Peyer's patch (tissue), 4 donors: ENCODE data around the gene MDFI.

Experiments used
- POLR2A ChIP-seq, 2 donors: fragments of 450-650 bp; IDR thresholded peaks; one replicate each; pipeline ENCODE4 v1.5.1; 2017; ENCODE audit warnings: antibody characterized with exemption in 2 of 2, mild to moderate bottlenecking in 2 of 2, moderate library complexity in 2 of 2
- TF ChIP-seq, protein P1 (sequence below), 6 experiments: fragments of 450-650 bp in 4 of 6; fragments of 200-600 bp in 2 of 6; sonication (generic) in 1 of 6; IDR thresholded peaks; one replicate each; pipeline ENCODE4 v1.5.1; 2017 to 2019; ENCODE audit warnings: antibody characterized with exemption in 6 of 6, mild to moderate bottlenecking in 3 of 6, moderate library complexity in 1 of 6

DNA sequence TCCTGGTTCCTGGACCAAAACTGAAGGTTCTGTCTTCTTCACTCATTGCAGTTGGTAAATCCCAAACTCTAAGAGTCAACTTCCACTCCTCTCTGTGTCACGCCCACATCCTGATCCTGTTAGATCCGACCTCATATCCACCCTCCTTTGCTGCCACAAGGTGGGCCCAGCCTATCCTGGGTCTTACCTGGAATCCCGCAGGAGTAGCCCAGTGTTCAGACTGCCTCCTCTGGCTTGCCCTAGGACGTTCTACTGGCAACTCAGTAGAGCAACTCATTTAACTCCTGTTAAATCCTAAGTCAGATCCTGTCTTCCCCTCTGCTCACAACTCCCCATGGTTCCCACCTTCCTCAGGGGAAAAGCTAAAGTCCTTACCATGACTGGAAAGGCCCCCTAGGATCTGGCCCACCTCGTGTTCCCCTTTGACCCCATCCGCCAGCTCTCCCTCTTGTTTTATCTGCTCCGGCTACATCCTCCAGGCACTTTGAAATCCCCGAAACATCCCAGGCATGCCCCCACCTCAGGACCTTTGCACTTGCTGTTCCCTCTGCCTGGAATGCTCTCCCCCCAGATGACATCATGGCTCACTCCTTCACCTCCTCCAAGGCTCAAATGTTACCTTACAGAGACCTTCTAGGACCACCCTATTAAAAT lies 53.3 kb downstream of the MDFI start:
- TF ChIP-seq POLR2A (IDR thresholded peaks at IDR 0.05), result no peak
- TF ChIP-seq, protein P1, sequence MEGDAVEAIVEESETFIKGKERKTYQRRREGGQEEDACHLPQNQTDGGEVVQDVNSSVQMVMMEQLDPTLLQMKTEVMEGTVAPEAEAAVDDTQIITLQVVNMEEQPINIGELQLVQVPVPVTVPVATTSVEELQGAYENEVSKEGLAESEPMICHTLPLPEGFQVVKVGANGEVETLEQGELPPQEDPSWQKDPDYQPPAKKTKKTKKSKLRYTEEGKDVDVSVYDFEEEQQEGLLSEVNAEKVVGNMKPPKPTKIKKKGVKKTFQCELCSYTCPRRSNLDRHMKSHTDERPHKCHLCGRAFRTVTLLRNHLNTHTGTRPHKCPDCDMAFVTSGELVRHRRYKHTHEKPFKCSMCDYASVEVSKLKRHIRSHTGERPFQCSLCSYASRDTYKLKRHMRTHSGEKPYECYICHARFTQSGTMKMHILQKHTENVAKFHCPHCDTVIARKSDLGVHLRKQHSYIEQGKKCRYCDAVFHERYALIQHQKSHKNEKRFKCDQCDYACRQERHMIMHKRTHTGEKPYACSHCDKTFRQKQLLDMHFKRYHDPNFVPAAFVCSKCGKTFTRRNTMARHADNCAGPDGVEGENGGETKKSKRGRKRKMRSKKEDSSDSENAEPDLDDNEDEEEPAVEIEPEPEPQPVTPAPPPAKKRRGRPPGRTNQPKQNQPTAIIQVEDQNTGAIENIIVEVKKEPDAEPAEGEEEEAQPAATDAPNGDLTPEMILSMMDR (IDR thresholded peaks at IDR 0.05), result no peak
